Measurements from ENCODE around the gene PADI2. TPM values are rescaled to one million over a fixed set of nuclear protein-coding genes. Genes with fewer than 3 reads are reported as not detected.

Gene PADI2
- total RNA-seq, 1 experiment from 2014 or later: 3.0 TPM

DNA sequence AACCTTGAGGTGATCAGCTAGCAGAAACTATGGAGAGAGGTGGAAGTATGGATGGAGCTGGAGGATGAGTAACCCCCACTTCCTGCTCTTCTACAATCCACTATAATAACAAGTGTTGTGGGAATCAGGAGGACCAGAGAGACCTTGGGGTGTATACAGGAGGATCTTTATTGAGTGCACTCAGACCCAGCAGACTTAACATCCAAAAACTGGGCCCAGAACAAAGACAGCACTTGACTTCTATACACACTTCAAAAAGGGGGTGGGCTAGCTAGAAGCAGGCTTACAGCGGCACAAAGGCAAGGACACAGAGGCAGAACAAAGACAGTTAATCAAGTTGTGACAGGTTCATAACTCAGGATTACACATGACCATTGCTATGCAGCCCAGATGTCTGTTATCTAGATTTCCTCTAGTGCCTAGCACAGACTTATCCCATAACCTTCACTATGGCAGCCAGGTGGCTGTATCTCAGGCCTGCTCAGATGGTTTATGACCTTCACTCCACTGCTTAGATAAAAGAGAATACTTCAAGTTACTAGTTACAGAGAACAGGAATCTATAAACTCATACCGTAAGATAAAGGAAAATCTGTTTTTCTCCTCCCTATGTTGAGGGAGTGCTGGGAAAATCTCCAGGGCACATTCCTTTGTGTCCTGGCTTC, 36.1 kb upstream of the PADI2 start:
- no peak overlapping the region for H2BK12ac ChIP-seq (ENCODE audit: insufficient read length, low read depth, low read length)
- H3K9ac ChIP-seq (ENCODE audit: extremely low read depth, insufficient read length, low read length): no peak overlapping the region
- no peak overlapping the region for H4K8ac ChIP-seq (replicated peaks; ENCODE audit: insufficient read length, low read depth, low read length)
- Mint-ChIP-seq H3K4me1 (peaks cover 15 to 16% of the 10 kb centered on the region in 2 experiments), H3K36me3 (ENCODE audit: insufficient read depth in 1 of 3, low read depth in 3 of 3) (peaks cover 5 to 37% (median 26%) of the 10 kb centered on the region in 3 experiments), H3K4me3 (no peak overlapping the region), H3K27ac (no peak overlapping the region), H3K9me3 (peaks cover 52 to 58% of the 10 kb centered on the region in 2 experiments), H3K27me3 (ENCODE audit: low read depth) (peaks cover 11% of the 10 kb centered on the region)
- no peaks in the 10 kb centered on the region for H3K23me2 ChIP-seq (ENCODE audit: insufficient read length, low read depth, low read length, poor library complexity, severe bottlenecking)
- H3K79me1 ChIP-seq (ENCODE audit: insufficient read depth, low read depth, low read length, poor library complexity, severe bottlenecking): no peaks in the 10 kb centered on the region
- no peak overlapping the region for H3K56ac ChIP-seq (ENCODE audit: insufficient read length, low read depth, low read length)
- no peaks in the 10 kb centered on the region for H3K79me2 ChIP-seq (ENCODE audit: insufficient read depth, low read length)
- DNase-seq: peak; percentile 10
- no peak overlapping the region for H2AK5ac ChIP-seq (ENCODE audit: insufficient read length, low read length)
- no peak overlapping the region for H2AFZ ChIP-seq (ENCODE audit: low read length)
- no peak overlapping the region for H2BK5ac ChIP-seq (ENCODE audit: insufficient read length, low read length)
- no peak overlapping the region for H3K18ac ChIP-seq (ENCODE audit: insufficient read length, low read depth, low read length)
- no peak overlapping the region for H4K91ac ChIP-seq (ENCODE audit: insufficient read length, low read depth, low read length)
- H3K9me3 ChIP-seq (ENCODE audit: control insufficient read depth, low read depth, low read length): peaks cover 29% of the 10 kb centered on the region
- H3K27me3 ChIP-seq (ENCODE audit: insufficient read depth, low read length): no peaks in the 10 kb centered on the region
- H3K4me2 ChIP-seq (ENCODE audit: insufficient read depth, insufficient read length, low read length): no peak overlapping the region
- no peak overlapping the region for H2BK20ac ChIP-seq (ENCODE audit: low read depth, low read length, poor library complexity, severe bottlenecking)
- no peak overlapping the region for H3K23ac ChIP-seq (ENCODE audit: insufficient read length, low read depth, low read length)
- no peak overlapping the region for H3K14ac ChIP-seq (ENCODE audit: insufficient read depth, low read length)
- WGBS (ENCODE audit: extremely low coverage, insufficient read length, low lambda C conversion rate): no CpG with 5 or more reads among the region's 2 CpGs
- H4K5ac ChIP-seq (ENCODE audit: insufficient read length, low read depth, low read length): no peak overlapping the region
- H3K4me1 ChIP-seq (ENCODE audit: insufficient read depth, low read length): no peaks in the 10 kb centered on the region; the same call in 1 of the 2 replicates
- no peak overlapping the region for H3K27ac ChIP-seq (ENCODE audit: insufficient read length, low read depth, low read length)
- TF ChIP-seq, protein P1, sequence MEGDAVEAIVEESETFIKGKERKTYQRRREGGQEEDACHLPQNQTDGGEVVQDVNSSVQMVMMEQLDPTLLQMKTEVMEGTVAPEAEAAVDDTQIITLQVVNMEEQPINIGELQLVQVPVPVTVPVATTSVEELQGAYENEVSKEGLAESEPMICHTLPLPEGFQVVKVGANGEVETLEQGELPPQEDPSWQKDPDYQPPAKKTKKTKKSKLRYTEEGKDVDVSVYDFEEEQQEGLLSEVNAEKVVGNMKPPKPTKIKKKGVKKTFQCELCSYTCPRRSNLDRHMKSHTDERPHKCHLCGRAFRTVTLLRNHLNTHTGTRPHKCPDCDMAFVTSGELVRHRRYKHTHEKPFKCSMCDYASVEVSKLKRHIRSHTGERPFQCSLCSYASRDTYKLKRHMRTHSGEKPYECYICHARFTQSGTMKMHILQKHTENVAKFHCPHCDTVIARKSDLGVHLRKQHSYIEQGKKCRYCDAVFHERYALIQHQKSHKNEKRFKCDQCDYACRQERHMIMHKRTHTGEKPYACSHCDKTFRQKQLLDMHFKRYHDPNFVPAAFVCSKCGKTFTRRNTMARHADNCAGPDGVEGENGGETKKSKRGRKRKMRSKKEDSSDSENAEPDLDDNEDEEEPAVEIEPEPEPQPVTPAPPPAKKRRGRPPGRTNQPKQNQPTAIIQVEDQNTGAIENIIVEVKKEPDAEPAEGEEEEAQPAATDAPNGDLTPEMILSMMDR (conservative IDR thresholded peaks at IDR 0.05): no peak
- H2BK15ac ChIP-seq (ENCODE audit: low read depth, low read length): no peak overlapping the region
- H3T11ph ChIP-seq (ENCODE audit: low read length): no peak overlapping the region
- no peak overlapping the region for H3K4ac ChIP-seq (ENCODE audit: low read depth, low read length)
- no peaks in the 10 kb centered on the region for H4K20me1 ChIP-seq (ENCODE audit: control insufficient read depth, insufficient read depth, insufficient read length)
- H2BK120ac ChIP-seq (ENCODE audit: low read depth, low read length, poor library complexity, severe bottlenecking): no peak overlapping the region
